ENCODE data around the gene GSTM5.

GRCh38 chr1:109664671-109665070 is 47.4 kb upstream of the GSTM5 start:
- TF ChIP-seq CTCF (IDR thresholded peaks at IDR 0.05; ENCODE audit: insufficient read depth, low read depth, low read length) (no peak), EZH2 (IDR thresholded peaks at IDR 0.05; ENCODE audit: insufficient read depth, low read length) (no peak)
